GM12878 (cell line): ENCODE results near the gene MVB12B.

Experiments
- CEBPB ChIP-seq, 2 experiments: fragments of 150-350 bp in 1 of 2; IDR thresholded peaks; 2 replicates each; pipeline ENCODE4 v1.6.1; 2012 to 2014; ENCODE audit warnings: low read depth in 2 of 2, low read length in 2 of 2, borderline replicate concordance in 1 of 2, inconsistent platforms in 1 of 2
- CHD1 ChIP-seq: IDR thresholded peaks from 2 replicates; pipeline ENCODE4 v1.6.1; 2012; ENCODE audit warnings: low read depth, low read length, improper control_type of control experiment
- CHD4 ChIP-seq: fragments of 200-600 bp; sonication (generic); IDR thresholded peaks from 2 replicates; pipeline ENCODE4 v1.6.1; 2016; ENCODE audit warnings: mild to moderate bottlenecking
- FOXM1 ChIP-seq: IDR thresholded peaks from 2 replicates; pipeline ENCODE4 v1.6.1; 2012; ENCODE audit warnings: low read depth, mild to moderate bottlenecking, inconsistent platforms, low read length, moderate library complexity
- GATAD2B ChIP-seq: fragments of 450-650 bp; conservative IDR thresholded peaks from 2 replicates; pipeline ENCODE4 v1.6.1; 2017; ENCODE audit warnings: low read depth, mild to moderate bottlenecking, moderate library complexity
- RELA ChIP-seq: fragments of 450-650 bp; IDR thresholded peaks from 2 replicates; pipeline ENCODE4 v1.8.0; 2014; ENCODE audit warnings: borderline replicate concordance; ENCODE audit not compliant: partially characterized antibody
- SRF ChIP-seq, 2 experiments: IDR thresholded peaks; 2 replicates each; pipeline ENCODE4 v1.6.1; 2011; ENCODE audit warnings: low read depth in 2 of 2, low read length in 2 of 2, mild to moderate bottlenecking in 1 of 2, moderate library complexity in 1 of 2
- TF ChIP-seq, protein P1 (sequence below), 3 experiments: IDR thresholded peaks in 2 of 3; conservative IDR thresholded peaks in 1 of 3; 2 replicates each; pipeline ENCODE4 v1.5.1; 2011; ENCODE audit warnings: low read depth in 3 of 3, low read length in 3 of 3, mild to moderate bottlenecking in 3 of 3, control low read depth in 2 of 3, moderate library complexity in 2 of 3, inconsistent platforms in 1 of 3, mixed read lengths in 1 of 3; ENCODE audit not compliant: control insufficient read depth in 2 of 3, insufficient read depth in 1 of 3; ENCODE audit errors: extremely low read depth in 1 of 3

DNA sequence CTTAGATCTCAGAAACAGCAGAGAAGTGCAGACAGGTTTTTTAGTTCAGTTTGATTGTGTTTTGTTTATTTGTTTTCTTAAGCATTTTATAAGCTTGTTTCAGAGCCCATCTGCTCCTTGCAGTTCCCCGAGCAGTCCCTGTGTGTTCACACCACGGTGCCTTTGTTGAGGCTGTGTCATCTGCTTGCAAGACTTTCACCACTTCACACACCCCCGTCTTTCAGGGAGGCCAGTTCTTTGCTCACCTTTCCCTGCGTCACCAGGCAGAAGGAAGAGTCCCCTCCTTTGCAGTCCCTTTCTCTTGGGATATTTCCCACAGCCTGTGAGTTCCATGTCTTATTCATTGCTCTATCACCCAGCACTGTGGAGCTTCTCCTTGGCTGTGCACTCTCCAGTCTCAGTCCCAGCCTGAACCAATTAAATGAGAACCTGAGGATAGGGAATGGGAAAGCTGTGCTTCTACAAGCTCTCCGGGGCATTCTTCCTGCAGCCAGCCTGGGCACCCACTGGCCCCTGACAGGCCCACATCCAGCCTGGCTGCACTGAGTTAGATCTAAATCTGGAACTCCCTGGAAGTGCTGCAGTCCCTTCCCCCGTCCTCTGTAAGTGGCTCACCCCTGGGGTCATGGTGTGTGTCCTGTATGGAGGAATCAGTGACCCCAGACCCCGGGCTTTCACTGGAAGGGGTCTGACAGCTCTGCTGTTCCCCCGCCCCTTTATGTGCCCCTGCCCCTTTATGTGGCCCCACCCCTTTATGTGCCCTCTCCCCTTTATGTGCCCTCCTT, 5.5 kb downstream of the MVB12B start:
- no peak for TF ChIP-seq SRF (IDR thresholded peaks at IDR 0.05; ENCODE audit: low read depth in 2 of 2, low read length in 2 of 2)
- TF ChIP-seq CEBPB (IDR thresholded peaks at IDR 0.05; ENCODE audit: borderline replicate concordance in 1 of 2, low read depth in 2 of 2, low read length in 2 of 2): no peak
- no peak for TF ChIP-seq FOXM1
- no peak for TF ChIP-seq CHD1
- TF ChIP-seq GATAD2B: no peak
- TF ChIP-seq, protein P1, sequence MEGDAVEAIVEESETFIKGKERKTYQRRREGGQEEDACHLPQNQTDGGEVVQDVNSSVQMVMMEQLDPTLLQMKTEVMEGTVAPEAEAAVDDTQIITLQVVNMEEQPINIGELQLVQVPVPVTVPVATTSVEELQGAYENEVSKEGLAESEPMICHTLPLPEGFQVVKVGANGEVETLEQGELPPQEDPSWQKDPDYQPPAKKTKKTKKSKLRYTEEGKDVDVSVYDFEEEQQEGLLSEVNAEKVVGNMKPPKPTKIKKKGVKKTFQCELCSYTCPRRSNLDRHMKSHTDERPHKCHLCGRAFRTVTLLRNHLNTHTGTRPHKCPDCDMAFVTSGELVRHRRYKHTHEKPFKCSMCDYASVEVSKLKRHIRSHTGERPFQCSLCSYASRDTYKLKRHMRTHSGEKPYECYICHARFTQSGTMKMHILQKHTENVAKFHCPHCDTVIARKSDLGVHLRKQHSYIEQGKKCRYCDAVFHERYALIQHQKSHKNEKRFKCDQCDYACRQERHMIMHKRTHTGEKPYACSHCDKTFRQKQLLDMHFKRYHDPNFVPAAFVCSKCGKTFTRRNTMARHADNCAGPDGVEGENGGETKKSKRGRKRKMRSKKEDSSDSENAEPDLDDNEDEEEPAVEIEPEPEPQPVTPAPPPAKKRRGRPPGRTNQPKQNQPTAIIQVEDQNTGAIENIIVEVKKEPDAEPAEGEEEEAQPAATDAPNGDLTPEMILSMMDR (IDR thresholded peaks at IDR 0.05 in 2 of 3, conservative IDR thresholded peaks at IDR 0.05 in 1 of 3; ENCODE audit: control insufficient read depth in 2 of 3, extremely low read depth in 1 of 3, insufficient read depth in 1 of 3, low read depth in 3 of 3, low read length in 3 of 3): no peak
- no peak for TF ChIP-seq CHD4
- no peak for TF ChIP-seq RELA
